ENCODE data around the gene THUMPD3. TPM values are rescaled to one million over a fixed set of nuclear protein-coding genes. Genes with fewer than 3 reads are reported as not detected.

THUMPD3 gene
- total and polyA plus RNA-seq, 9 of the 15 experiments (the other 6 are each of a cell fraction or from before 2014, with no cell fraction given) = 58.3 to 132 (median 113) TPM

DNA sequence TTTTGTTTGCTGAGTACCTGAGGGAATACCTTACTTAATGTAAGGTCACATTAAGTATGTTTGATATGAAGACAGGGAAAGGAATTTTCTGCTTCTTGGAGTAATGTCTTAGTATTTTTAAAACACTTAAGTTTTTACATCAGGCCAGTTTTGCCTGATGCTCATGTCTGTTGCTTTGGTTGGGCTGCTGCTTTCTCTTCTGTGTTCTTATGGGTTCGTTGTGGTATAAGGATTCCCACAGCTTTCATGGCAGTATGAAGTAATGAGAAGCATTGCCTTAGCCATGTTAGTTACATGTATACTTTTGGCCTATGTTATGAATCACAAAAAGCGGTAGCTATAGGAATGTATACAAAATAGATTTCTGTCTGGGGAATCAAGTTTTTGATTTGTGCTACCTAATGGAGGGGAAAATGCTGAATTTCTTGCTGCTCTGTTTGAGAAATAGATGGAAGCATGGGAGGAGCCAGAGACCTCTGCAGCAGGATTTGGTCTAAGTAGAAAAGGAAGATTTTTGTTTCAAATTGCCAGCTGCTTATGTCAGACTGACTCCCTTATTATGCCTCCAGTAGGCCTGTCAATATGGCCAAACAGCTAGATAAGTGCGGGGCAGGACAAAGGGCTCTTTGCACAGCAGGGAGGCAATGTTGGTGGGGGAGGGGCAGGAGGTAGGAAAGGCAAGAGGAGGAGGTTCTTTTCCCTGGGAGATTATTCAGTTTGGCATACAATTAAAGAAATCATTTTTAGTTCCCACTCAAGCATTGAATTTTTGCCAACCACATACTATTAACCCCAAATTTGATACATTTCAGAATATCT lies 39.8 kb downstream of the THUMPD3 start (continued):
- TF ChIP-seq NFXL1 (CRISPR knock-in tag; IDR thresholded peaks at IDR 0.05) (no peak), LEF1 (IDR thresholded peaks at IDR 0.05) (peak; percentile 87), ZNF77 (CRISPR knock-in tag; IDR thresholded peaks at IDR 0.05) (no peak), ZNF134 (CRISPR knock-in tag; conservative IDR thresholded peaks at IDR 0.05) (no peak), NR2F6 (CRISPR knock-in tag; IDR thresholded peaks at IDR 0.05) (no peak), MTA3 (IDR thresholded peaks at IDR 0.05; ENCODE audit: borderline replicate concordance) (peak; percentile 49; the same call in 1 of the 2 replicates), MCM5 (IDR thresholded peaks at IDR 0.05; ENCODE audit: low read depth) (no peak), ZNF780A (CRISPR knock-in tag; IDR thresholded peaks at IDR 0.05) (no peak), KLF10 (CRISPR knock-in tag; IDR thresholded peaks at IDR 0.05) (no peak), HDAC3 (IDR thresholded peaks at IDR 0.05; ENCODE audit: borderline replicate concordance, partially characterized antibody) (peak; percentile 44), NFIC (IDR thresholded peaks at IDR 0.05) (no peak; the same call in 1 of the 2 replicates), YBX1 (IDR thresholded peaks at IDR 0.05) (no peak), ZNF655 (CRISPR knock-in tag; IDR thresholded peaks at IDR 0.05) (no peak), HMG20A (CRISPR knock-in tag; conservative IDR thresholded peaks at IDR 0.05) (no peak), FOXM1 (IDR thresholded peaks at IDR 0.05; ENCODE audit: low read depth) (0 out of 2 replicates have a peak, but pooled peaks have one; percentile 7), FOXM1 (CRISPR knock-in tag; IDR thresholded peaks at IDR 0.05; ENCODE audit: low read depth) (no peak), RNF2 (IDR thresholded peaks at IDR 0.05) (peak; percentile 84), NFATC3 (IDR thresholded peaks at IDR 0.05) (no peak)
- TF ChIP-seq, protein P1, sequence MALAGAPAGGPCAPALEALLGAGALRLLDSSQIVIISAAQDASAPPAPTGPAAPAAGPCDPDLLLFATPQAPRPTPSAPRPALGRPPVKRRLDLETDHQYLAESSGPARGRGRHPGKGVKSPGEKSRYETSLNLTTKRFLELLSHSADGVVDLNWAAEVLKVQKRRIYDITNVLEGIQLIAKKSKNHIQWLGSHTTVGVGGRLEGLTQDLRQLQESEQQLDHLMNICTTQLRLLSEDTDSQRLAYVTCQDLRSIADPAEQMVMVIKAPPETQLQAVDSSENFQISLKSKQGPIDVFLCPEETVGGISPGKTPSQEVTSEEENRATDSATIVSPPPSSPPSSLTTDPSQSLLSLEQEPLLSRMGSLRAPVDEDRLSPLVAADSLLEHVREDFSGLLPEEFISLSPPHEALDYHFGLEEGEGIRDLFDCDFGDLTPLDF (CRISPR knock-in tag; IDR thresholded peaks at IDR 0.05) = no peak
- TF ChIP-seq, protein P2, sequence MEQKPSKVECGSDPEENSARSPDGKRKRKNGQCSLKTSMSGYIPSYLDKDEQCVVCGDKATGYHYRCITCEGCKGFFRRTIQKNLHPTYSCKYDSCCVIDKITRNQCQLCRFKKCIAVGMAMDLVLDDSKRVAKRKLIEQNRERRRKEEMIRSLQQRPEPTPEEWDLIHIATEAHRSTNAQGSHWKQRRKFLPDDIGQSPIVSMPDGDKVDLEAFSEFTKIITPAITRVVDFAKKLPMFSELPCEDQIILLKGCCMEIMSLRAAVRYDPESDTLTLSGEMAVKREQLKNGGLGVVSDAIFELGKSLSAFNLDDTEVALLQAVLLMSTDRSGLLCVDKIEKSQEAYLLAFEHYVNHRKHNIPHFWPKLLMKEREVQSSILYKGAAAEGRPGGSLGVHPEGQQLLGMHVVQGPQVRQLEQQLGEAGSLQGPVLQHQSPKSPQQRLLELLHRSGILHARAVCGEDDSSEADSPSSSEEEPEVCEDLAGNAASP (IDR thresholded peaks at IDR 0.05) = no peak
- TF ChIP-seq, protein P3, sequence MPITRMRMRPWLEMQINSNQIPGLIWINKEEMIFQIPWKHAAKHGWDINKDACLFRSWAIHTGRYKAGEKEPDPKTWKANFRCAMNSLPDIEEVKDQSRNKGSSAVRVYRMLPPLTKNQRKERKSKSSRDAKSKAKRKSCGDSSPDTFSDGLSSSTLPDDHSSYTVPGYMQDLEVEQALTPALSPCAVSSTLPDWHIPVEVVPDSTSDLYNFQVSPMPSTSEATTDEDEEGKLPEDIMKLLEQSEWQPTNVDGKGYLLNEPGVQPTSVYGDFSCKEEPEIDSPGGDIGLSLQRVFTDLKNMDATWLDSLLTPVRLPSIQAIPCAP (CRISPR knock-in tag; IDR thresholded peaks at IDR 0.05; ENCODE audit: borderline replicate concordance) = no peak
- TF ChIP-seq, protein P4, sequence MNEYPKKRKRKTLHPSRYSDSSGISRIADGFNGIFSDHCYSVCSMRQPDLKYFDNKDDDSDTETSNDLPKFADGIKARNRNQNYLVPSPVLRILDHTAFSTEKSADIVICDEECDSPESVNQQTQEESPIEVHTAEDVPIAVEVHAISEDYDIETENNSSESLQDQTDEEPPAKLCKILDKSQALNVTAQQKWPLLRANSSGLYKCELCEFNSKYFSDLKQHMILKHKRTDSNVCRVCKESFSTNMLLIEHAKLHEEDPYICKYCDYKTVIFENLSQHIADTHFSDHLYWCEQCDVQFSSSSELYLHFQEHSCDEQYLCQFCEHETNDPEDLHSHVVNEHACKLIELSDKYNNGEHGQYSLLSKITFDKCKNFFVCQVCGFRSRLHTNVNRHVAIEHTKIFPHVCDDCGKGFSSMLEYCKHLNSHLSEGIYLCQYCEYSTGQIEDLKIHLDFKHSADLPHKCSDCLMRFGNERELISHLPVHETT (CRISPR knock-in tag; conservative IDR thresholded peaks at IDR 0.05 in 1 of 2, IDR thresholded peaks at IDR 0.05 in 1 of 2) = no peak
